ENCODE results near the gene GLYATL2. TPM values are rescaled to one million over a fixed set of nuclear protein-coding genes. Genes with fewer than 3 reads are reported as not detected.

Gene GLYATL2, protein sequence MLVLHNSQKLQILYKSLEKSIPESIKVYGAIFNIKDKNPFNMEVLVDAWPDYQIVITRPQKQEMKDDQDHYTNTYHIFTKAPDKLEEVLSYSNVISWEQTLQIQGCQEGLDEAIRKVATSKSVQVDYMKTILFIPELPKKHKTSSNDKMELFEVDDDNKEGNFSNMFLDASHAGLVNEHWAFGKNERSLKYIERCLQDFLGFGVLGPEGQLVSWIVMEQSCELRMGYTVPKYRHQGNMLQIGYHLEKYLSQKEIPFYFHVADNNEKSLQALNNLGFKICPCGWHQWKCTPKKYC
- not detected in 2 replicates for total RNA-seq

DNA sequence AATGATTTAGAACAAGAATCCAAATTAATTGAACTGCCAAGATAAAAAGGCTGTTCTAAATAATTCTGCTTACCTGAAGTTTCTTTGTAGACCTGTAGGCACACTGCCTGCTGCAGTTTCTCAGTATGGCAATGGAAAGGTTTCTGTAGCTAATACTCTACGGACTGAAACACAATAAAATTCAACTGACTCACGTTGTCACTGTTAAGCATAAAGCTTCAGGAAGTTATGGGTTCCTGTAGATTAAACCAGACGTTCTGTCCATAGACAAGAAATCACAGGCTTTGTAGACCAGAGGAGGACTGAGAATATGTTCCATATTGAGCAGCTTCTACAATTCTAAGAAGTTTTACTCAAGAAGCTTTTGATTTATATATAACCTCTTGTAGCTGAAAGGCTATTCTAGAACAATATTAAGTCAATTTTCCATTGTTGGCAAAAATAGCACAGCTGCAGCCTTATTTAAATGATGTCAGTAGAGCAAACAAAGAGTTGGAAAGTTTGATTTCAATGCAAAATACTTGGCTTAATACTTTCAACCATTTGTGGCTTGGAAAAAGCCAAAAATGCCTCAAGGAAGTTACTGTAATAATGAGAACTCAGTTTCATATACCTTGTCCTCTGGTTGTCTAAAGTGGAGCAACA lies at the start of gene GLYATL2:
Gene GLYATL2, minus strand, starts transcription at position 344 of the 645 bp plus-strand sequence. CDS start 5,092 bp downstream, outside the sequence.

Other genes with a start within 250 kb of the GLYATL2 start
- gene CNTF, start 222.0 kb downstream of the GLYATL2 start, total RNA-seq: 0.27 and 0.34 TPM in 2 replicates
- not detected in 2 replicates for gene GLYAT, start 112.8 kb downstream of the GLYATL2 start, total RNA-seq
- gene GLYATL1, start 94.8 kb upstream of the GLYATL2 start, total RNA-seq: not detected in 2 replicates
- not detected in 2 replicates for gene GLYATL1B, start 241.6 kb upstream of the GLYATL2 start, total RNA-seq

Measured in mammary microvascular endothelial cell (primary cell).